ENCODE results near the gene MTMR12. TPM values are rescaled to one million over a fixed set of nuclear protein-coding genes. Genes with fewer than 3 reads are reported as not detected.
"Not testable (repeated sequence)": the region's sequence is repeated elsewhere in the genome, so short reads cannot be mapped to it uniquely, and the experiment has no call there.

Gene MTMR12
- polyA plus RNA-seq, 10 donors, result 12.4 to 22.4 (median 17.9) TPM

DNA sequence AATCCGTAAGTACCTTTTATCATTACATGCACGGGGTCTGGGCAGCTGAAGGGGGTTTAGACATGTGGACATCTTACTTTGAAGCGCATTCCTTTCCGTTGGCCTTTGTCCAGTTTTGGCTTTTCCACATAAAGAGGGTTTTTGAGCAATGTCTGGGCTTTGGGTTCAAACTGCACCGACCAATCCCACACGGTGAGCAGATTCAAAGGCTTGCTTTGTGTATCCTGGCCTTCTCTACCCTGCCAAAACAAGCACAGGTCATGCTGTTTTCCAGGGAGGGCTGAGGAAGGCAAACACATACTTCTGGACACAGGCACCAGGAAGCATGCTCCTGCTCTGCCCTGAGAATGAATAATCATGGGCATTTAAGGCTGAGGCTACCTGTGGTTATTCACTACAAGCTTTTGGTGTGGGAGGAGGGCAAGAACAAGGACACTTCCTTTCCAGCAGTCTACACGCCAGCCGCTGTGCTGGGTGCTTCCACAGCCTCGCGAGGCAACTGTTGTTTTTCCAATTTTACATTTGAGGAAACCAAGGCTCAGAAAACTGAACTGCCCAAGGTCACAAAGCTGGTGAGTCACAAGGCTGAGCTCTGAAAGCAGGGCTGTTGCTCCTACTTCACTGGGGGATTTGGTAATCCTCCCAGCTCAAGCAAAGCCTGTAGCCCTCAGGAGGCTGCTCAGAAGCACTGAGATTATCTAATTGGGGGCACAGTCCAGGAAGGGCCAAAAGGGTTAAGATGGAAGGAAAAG is 78.9 kb downstream of the MTMR12 start:
- no peak for DNase-seq

DNA sequence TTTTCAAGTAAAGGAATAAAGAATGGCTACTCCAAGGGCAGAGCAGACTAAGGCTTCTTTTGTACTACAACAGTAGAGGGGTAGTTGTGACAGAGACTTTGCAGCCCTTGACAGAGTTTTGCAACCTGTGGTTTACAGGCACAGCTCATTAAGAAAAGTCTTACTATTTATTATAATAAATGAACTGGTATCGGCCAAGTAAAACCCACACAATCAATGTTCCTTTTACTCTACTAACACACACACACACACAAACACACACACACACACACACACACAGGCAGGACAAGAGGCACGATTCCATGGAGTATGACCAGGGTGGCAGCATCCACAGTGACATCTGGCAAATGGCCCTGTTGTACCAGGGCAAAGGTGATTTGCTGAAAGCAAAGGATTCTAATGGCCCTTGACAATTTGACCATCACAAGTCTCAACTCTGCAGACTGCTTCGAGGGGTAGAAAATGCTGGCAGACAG is 79.5 kb downstream of the MTMR12 start:
- DNase-seq, result no peak

DNA sequence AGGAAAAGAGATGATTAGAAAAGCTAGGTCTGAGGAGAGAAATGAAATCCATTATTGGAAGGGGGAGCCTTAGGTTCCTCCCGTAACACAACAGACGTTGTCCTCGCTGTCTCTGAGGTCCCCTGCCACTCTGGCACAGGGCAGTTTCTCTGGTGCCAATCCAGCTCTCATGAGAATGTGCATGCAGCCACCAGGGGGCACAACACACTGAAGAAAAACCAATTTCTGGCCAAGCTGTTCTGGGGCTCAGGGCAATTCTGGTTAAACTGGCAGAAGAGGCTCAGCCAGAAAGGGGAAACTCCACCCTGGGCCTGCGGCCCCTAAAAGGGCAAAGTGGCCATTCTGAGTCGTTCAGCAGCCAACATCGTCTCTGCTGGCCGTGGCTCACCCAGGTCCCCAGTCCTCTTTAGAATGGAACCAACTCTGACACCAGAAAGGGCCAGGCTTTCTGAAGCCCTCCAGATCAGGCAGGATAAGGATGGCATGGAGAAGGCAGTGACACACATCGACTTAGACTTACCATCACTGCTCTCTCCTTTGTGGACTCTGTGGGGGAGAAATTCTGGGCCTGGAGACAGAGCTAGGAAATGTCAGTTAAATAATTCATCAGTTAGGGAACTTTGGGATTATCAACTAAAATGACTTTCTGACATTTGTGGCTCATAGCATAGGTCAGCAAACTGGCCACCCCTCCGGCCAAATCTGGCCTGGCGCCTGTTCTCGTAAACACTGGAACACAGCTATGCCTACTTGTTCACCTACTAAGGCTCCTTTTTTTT is 80.1 kb downstream of the MTMR12 start:
- DNase-seq, result peak in 2 of 3 donors; percentile 57 to 72

DNA sequence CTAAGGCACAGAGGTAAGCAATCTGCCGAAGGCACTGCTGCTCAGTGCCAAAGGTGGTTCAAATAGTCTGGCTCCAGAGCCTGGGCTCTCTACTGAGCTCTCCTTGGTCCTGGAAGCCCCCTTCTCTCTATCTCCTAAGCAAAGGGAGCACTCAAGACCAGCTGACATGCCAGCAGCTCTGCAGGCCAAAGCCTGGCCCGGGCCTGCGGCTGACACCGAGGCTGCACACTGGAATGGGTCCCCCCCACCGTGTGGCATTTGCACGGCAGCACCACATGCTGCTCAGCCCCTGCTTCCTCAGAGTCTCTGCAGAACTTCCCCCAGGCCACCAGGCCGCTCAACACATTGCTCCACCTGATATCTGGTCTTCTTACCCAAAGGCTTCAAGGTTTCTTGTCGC is 80.8 kb downstream of the MTMR12 start:
- DNase-seq, result no peak

DNA sequence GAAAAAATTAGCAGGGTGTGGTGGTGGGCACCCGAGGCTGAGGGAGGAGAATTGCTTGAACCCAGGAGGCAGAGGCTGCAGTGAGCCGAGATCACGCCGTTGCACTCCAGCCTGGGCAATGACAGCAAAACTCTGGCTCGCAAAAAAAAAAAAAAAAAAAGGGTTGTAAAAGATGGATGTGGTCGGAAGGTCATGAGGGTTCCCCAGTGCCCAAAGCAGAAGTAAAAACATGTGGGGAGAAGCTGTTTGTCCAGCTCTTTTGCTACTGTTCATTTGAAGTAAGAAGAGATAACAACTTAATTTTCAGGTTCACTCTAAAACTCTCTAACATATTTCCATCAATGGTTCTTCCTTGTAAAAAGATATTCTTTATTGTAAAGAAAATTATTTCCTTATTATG is 81.5 kb downstream of the MTMR12 start:
- no peak for DNase-seq

DNA sequence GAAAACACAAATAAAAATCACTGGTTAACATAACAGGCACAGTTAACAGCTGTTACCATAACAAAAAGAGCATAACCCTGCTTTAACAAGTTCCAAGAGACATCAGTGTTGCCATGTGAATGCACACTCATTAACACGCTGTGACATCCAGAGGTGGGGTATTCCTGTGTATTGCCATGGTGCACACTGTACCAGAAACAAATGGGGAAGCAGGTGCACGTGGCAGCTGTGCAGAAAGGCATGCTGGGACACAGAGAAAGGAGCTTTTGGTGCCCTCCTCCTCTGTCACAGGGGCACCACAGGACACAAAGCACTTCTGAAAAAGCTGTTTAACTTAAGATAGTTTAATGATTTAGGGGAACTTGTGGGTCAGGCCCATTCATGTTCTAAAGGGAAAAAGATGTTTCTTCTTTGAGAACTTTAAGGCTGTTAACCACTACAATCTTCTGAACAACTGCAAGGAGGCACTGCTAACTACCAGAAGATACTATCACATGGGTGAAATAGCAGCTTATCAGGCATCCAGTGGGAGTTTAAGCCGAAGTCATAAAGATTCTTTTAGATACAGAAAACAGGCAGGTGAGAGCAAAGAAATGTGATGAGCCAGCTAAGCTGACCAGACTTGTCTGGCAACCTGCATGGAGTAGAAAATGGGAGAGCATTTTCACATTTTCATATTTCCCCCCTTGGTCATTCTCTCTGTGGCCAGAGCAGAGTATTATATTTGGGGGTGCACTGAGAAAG is 82.2 kb downstream of the MTMR12 start:
- DNase-seq, result peak in 2 of 3 donors; percentile 32 to 38

DNA sequence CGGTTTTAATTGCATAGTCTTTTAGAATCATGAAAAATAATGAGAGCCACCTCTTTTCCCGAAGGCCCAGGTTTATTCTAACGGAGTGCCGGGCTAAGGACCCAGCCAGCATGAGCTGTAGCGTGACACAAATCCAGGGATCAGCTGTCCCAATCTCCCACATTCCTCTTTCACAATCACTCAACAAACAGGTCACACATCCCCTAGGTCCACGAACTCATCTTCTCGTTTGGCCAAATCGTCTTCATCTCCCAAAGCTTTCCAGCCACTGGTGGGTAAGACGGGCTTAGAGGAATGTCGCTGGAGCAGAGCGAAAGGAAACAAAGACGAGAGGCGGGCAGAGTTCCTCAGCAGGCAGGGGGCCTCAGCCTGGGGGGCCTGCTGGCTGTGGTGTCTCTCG is 83.2 kb downstream of the MTMR12 start:
- DNase-seq, result no peak

DNA sequence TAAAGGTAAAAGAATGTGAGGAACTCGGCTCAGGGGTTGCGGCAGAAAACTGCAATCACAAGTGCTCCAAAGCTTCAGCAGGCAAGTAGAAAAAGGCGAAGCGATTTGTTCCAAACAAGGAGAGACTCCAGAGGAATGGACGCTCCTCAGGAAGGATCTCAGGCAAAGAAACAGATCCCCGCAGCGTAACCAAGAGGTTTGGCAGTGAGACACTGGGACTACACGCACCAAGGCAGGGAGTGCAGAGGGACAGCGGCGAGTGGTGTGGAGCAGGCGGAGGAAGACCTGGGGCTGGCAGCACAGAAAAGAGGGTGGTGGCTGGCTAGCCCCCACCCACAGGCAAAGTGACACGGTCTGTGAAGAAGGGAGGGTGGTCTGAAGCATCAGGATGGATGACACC is 83.9 kb downstream of the MTMR12 start:
- no peak for DNase-seq

DNA sequence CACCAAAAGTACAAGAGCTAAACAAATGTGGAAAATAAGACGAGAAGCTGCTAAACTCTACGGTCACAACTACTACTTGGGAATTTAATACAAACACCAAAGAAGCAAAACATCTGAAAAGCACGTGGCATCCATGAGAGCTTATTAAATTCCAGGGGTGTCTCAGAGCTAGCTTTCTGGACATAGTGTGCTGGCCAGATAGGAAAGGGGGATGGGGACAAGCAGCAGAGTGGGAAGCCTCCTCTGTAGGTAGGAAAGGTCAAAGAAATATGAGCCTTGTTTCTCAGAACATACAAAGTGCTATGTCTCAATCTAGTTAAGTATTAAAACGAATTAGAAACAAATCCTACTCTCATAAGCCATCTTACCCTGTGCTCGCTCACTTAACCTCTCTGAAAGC is 87.3 kb downstream of the MTMR12 start:
- no peak for DNase-seq

DNA sequence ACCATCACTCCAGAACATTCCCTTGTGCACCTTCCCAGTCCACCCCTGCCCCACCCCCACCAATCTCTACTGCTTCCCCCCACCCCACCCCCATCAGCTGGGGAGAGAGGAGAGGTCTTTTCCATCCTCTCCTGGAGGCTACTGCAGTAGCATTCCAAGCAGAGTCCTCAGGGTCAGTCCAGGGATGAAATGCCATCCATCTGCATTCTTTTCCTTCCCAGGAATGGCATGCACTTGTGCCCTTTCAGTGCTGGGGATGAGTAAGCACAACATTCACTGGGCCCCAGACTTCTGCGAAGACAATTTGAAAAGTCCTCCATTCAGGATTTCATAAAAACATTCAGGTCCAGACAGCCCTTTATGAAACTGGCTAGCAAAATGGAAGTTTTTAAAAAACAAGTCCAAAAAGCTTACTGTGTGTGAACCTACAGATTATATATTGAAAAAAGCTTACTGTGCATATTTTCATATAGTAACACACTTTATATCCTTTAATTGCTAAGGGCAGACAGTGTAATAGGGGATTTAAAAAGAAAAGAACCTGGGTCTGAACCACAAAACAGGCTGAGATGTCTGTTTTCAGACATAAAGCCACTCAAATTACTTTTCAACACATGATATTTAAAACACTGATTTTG is 88.6 kb downstream of the MTMR12 start:
- peak in 1 of 3 donors; percentile 55 for DNase-seq

DNA sequence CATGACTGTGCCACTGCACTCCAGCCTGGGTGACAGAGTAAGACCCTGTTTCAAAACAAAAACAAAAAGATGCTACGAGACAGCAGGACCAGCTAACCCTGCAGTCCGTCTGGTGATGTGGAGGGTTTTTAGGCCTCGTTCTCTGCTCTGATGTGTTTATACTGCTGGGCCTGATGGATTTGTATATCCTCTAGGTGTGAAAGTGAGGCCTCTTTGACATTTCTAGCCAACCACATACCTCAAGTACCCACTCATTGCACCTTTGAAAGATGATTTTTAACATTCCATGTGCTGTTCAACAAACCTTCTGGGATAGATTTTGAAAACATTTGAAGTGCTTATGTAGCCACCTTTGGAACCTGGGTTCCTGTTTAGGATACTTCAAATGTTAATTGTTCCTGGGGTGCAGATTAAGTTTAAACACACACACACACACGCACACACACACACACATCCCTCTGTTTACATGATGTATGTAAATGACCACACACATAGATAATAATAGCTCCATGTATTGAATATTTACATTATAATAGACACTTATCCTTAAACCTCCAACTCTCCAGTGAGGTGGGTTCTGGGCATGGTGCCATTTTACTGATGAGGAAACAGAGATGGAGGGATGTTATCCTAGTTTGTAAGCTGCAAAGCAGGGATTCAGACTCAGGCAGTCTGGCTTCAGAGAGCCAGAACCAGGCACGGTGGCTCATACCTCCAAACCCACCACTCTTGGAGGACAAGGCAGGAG is 89.8 kb downstream of the MTMR12 start:
- no peak for DNase-seq

DNA sequence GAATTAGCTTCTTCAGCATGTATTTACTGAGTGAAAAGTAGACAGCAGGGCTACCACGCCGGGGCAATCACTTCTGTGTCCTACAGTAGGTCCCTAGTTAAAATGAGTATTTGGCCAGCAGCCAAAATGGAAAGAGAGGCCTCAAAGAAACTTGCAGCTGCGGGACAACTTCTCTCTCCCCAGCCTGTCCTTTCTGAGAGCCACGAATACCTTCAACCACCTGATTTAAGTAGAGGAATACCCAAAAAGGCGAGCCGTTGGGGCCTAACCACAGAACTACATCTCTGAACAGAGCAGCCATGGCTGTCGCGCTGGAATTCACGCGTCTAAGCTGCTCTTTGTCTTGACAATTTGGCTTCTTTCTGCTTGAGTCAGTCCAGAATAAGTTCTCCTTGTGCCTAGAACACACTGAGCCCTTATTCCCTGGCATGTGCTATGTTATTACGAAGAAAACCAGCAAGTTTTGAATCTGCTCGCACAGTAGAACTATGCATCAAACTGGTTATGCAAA is 94.8 kb downstream of the MTMR12 start:
- DNase-seq, result peak in 2 of 3 donors; percentile 63 to 73

DNA sequence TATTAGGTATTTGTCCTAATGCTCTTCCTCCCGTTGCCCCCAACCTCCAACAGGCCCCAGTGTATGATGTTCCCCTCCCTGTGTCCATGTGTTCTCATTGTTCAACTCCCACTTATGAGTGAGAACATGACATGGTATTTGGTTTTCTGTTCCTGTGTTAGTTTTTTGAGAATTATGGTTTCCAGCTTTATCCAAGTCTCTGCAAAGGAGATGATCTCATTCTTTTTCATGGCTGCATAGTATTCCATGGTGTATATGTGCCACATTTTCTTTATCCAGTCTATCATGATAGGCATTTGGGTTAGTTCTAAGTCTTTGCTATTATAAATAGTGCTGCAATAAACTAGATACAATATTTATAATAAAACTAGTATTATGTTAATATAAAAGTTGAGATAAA is 98.4 kb downstream of the MTMR12 start:
- DNase-seq, result not testable (repeated sequence)

DNA sequence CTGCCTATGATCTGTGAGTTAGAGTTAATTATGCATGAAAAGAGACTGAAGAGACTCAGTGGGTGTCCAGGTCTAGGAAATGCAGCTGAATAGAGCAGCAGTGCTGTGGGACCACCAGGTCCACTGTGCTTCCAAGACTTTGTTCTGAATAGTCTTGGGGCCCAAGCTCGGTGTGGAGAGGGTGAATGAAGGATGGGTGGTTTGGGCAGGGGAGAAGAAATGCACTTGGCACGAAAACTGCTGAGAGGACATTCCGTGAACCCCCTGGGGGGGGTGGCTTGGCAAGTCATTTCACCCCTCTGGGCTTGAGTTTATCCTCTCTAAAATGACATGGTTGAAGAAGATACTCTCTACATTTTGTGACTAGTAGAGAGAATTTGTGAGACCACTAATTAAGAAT is 102.6 kb downstream of the MTMR12 start:
- DNase-seq, result no peak

DNA sequence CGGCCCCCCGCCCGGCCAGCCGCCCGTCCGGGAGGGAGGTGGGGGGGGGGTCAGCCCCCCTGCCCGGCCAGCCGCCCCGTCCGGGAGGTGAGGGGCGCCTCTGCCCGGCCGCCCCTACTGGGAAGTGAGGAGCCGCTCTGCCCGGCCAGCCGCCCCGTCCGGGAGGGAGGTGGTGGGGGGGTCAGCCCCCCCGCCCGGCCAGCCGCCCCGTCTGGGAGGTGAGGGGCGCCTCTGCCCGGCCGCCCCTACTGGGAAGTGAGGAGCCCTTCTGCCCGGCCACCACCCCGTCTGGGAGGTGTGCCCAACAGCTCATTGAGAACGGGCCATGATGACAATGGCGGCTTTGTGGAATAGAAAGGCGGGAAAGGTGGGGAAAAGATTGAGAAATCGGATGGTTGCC is 103.9 kb downstream of the MTMR12 start:
- not testable (repeated sequence) for DNase-seq

DNA sequence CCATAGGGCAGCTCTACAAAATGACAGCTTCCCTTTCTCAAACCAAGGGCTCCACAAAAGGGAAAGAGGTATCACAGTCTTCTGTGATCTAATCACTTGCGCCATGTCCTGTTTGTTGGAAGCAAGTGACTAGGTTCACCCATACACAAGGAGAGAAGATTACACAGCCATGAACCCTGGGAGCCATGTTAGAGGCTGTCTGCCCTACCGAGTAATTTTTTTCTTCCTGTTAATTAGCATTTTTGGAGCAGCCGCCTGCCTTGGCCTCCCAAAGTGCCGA is 105.4 kb downstream of the MTMR12 start:
- DNase-seq, result no peak

DNA sequence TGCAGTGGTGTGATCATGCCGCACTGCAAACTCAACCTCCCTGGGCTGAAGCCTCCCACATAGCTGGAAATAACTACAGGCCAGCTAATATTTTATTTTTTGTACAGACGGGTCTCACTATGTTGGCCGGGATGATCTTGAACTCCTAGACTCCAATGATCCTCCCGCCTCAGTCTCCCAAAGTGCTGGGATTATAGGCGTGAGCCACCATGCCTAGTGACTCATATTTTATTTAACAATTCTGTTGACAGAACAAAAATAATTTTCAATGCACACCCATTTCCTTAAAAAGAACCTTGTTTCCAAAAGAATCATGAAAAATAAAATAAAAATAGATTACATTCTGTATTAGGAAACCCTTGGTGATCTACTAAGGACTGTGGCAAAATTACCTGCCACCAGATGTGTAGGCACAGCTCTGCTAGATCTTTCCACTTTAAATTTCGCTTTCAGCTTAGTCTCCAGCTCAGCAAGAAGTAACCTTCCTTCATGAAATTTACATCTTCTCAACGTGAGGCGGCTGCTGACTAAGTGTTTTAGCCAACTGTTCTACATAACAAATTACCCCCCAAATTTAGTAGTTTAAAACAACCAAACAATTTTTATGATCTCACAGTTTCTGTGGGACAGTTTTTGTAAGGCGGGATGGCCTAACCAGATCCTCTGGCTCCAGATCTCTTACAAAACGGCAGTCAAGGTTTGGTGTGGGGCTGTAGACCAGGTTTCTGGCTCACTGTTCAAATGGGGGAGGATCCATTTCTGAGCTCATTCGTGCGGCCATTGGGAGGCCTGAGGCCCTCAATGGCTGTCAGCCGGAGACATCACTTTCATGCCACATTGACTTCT is 106.0 kb downstream of the MTMR12 start:
- DNase-seq, result no peak

DNA sequence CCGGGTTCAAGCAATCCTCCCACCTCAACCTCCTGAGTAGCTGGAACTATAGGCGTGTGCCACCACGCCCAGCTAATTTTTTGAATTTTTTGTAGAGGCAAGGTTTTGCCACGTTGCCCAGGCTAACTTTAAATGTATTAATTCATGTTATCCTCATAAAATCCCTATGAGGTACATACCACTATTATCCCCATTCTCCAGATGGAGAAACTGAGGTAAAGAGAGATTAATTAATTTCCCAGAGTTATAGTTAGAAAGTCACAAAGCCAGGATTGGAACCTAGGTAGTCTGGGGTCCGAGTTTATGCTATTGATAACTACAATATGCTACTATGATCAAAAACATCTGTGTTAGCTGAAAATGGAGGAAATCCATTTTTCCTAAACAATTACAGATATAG is 106.7 kb downstream of the MTMR12 start:
- no peak for DNase-seq

DNA sequence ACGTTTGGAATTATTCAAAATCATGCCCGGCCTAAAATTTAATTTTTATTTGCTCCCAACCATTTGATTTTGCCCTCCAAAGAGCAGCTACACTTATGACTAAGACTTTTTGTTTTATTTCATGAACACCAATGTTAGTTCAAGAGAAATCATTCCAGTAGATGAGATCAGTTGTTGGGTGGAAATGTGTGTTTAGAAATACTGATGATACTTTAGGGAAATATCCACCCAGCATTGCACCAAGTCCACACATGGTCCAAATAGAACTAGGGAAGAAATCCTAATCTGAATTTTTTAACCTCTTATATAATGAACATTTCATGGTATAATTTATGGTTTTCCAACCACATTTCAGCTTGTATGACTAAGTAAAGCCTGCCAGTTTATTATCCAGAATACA is 110.3 kb downstream of the MTMR12 start:
- DNase-seq, result peak; percentile 52 to 64 (median 56)

DNA sequence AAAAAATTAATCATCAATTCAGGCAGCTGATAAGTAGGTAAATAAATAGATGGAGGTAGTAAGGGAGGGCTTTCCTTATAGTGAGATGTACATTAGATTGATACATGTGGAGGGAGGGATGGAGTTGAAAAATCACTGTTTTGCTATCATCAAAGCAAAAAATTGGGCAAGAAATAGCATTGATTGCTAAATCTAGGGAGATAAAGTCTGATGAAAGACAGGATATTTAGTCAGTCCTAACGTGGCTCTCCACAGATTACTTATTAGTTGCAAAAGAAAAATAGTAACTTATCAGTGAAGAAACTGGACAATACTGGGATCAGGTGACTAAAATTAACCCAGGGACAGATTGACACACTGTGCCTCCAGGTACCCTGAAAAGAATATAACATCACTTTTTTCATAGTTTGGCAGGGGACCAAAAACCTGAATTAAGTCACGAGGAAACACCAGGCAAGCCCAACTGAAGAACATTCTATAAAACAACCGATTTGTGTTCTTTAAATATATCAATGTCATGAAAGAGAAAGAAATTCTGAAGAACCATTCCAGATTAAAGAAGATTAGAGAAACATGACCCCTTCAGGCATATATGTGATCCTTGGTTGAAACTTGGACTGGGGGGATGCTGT is 111.5 kb downstream of the MTMR12 start:
- DNase-seq, result no peak
